Measurements from ENCODE around the gene ERI3. TPM values are rescaled to one million over a fixed set of nuclear protein-coding genes. Genes with fewer than 3 reads are reported as not detected.

Gene ERI3
- total RNA-seq, 2 donors from 2014 or later: 22.6 to 25.7 TPM

- H3K9me3 ChIP-seq (ENCODE audit: control insufficient read depth, low read length, poor library complexity, severe bottlenecking): no peaks in the 10 kb centered on the region
- no peak for DNase-seq
- no peak overlapping the region for H3K27ac Mint-ChIP-seq
- peaks cover 28% of the 10 kb centered on the region for H3K36me3 Mint-ChIP-seq (ENCODE audit: low read depth)
- no peak for ATAC-seq
- no peaks in the 10 kb centered on the region for H3K27me3 Mint-ChIP-seq
- peaks cover 15% of the 10 kb centered on the region for H3K4me1 Mint-ChIP-seq
- no peak overlapping the region for H3K4me3 Mint-ChIP-seq
Observed at GRCh38 chr1:44281962-44282703, 72.9 kb downstream of the ERI3 start.

DNA sequence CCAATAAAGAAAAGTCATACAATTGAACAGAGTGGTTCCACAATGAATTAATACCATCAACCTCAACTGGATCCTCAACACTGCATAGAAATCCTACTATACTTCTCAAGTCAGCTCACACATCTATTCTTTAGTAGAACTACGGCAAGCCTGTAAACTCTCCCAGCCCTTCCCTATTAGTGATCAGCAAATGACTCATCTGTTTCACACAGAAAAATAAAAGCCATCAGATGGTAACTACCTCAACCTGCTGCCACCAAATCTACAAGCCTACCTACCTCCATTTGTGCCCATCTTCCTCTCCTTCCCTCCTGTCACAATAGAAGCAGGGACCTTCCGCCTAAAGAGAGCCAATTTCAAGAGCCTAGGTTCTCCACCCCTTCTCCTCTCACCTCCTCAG is 78.2 kb downstream of the ERI3 start:
- DNase-seq (no peak), ATAC-seq (no peak)
- Mint-ChIP-seq H3K4me1 (peaks cover 27% of the 10 kb centered on the region), H3K36me3 (ENCODE audit: low read depth) (peaks cover 9% of the 10 kb centered on the region), H3K27me3 (no peaks in the 10 kb centered on the region), H3K27ac (no peak overlapping the region), H3K4me3 (no peak overlapping the region)
- H3K9me3 ChIP-seq (ENCODE audit: control insufficient read depth, low read length, poor library complexity, severe bottlenecking): no peaks in the 10 kb centered on the region

GRCh38 chr1:44275991-44276405 is 79.1 kb downstream of the ERI3 start:
- no peaks in the 10 kb centered on the region for H3K9me3 ChIP-seq (ENCODE audit: control insufficient read depth, low read length, poor library complexity, severe bottlenecking)
- Mint-ChIP-seq H3K4me1 (peaks cover 32% of the 10 kb centered on the region), H3K27me3 (no peaks in the 10 kb centered on the region), H3K27ac (no peak overlapping the region), H3K36me3 (ENCODE audit: low read depth) (peaks cover 12% of the 10 kb centered on the region), H3K4me3 (no peak overlapping the region)
- no peak for ATAC-seq
- DNase-seq: no peak

- ATAC-seq (no peak), DNase-seq (no peak)
- Mint-ChIP-seq H3K4me1 (peaks cover 32% of the 10 kb centered on the region), H3K27me3 (no peaks in the 10 kb centered on the region), H3K4me3 (no peak overlapping the region), H3K36me3 (ENCODE audit: low read depth) (peaks cover 9% of the 10 kb centered on the region), H3K27ac (peak overlapping the region; percentile 78)
- H3K9me3 ChIP-seq (ENCODE audit: control insufficient read depth, low read length, poor library complexity, severe bottlenecking): no peaks in the 10 kb centered on the region
Observed at GRCh38 chr1:44275296-44275962, 79.6 kb downstream of the ERI3 start.

- Mint-ChIP-seq H3K4me3 (no peak overlapping the region), H3K27ac (peak overlapping the region; percentile 78), H3K4me1 (peaks cover 24% of the 10 kb centered on the region), H3K36me3 (ENCODE audit: low read depth) (peaks cover 5% of the 10 kb centered on the region), H3K27me3 (no peaks in the 10 kb centered on the region)
- H3K9me3 ChIP-seq (ENCODE audit: control insufficient read depth, low read length, poor library complexity, severe bottlenecking): no peaks in the 10 kb centered on the region
- DNase-seq (no peak), ATAC-seq (no peak)
Observed at GRCh38 chr1:44273560-44274350, 81.3 kb downstream of the ERI3 start.

DNA sequence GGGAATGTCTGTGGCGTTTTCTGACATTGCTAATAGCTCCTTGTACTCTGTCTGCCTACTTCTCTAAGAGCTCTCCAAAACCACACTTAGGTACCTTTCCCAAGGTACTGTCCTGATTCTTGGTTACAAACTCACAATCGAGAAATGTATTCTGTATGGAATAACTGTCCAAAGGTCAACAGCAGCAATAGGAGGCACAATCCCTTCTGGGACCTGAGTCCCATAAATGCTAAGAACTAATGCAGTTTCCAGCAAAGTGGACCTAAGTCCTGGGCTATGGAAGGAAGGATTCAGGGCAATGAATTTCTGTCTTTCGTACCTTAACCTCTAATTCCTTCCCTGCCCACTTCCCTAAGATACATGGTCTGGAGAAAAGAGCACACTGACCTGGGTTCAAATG is 82.1 kb downstream of the ERI3 start:
- Mint-ChIP-seq H3K27me3 (no peaks in the 10 kb centered on the region), H3K4me3 (no peak overlapping the region), H3K27ac (no peak overlapping the region), H3K4me1 (peaks cover 24% of the 10 kb centered on the region), H3K36me3 (ENCODE audit: low read depth) (peaks cover 5% of the 10 kb centered on the region)
- DNase-seq (no peak), ATAC-seq (no peak)
- no peaks in the 10 kb centered on the region for H3K9me3 ChIP-seq (ENCODE audit: control insufficient read depth, low read length, poor library complexity, severe bottlenecking)

DNA sequence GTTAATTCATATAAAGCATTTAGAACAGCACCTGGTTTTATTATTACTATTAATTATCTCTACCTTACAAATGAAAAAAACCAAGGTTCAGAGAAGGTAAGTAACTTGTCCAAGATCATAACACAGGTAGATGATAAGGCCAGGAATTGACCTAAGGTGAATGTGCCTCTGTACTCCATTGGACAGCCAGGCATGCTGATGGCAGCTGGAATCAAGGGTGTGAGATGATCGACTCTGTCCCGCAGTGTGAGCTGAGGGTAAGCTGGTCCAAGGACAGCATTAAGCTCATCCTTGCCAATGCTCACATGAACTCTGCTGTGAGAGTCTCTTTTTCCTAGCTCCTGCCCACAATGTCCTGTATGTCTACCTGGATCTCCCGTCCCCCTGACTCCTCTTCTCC is 83.4 kb downstream of the ERI3 start:
- ATAC-seq (no peak), DNase-seq (no peak)
- no peak overlapping the region for H3K4me3 Mint-ChIP-seq
- no peaks in the 10 kb centered on the region for H3K9me3 ChIP-seq (ENCODE audit: control insufficient read depth, low read length, poor library complexity, severe bottlenecking)
- H3K4me1 Mint-ChIP-seq: peaks cover 26% of the 10 kb centered on the region
- H3K27ac Mint-ChIP-seq: no peak overlapping the region
- H3K36me3 Mint-ChIP-seq (ENCODE audit: low read depth): peaks cover 5% of the 10 kb centered on the region
- H3K27me3 Mint-ChIP-seq: no peaks in the 10 kb centered on the region

- Mint-ChIP-seq H3K36me3 (ENCODE audit: low read depth) (peaks cover 5% of the 10 kb centered on the region), H3K27ac (no peak overlapping the region), H3K4me3 (no peak overlapping the region), H3K27me3 (no peaks in the 10 kb centered on the region), H3K4me1 (peaks cover 26% of the 10 kb centered on the region)
- H3K9me3 ChIP-seq (ENCODE audit: control insufficient read depth, low read length, poor library complexity, severe bottlenecking): no peaks in the 10 kb centered on the region
- ATAC-seq (no peak), DNase-seq (no peak)
Observed at GRCh38 chr1:44270686-44271628, 84.1 kb downstream of the ERI3 start.

GRCh38 chr1:44268054-44268453 is 87.0 kb downstream of the ERI3 start:
- no peaks in the 10 kb centered on the region for H3K27me3 Mint-ChIP-seq
- ATAC-seq (no peak), DNase-seq (no peak)
- H3K36me3 Mint-ChIP-seq (ENCODE audit: low read depth): peaks cover 5% of the 10 kb centered on the region
- no peaks in the 10 kb centered on the region for H3K9me3 ChIP-seq (ENCODE audit: control insufficient read depth, low read length, poor library complexity, severe bottlenecking)
- peaks cover 9% of the 10 kb centered on the region for H3K4me1 Mint-ChIP-seq
- H3K4me3 Mint-ChIP-seq: no peak overlapping the region
- no peak overlapping the region for H3K27ac Mint-ChIP-seq

DNA sequence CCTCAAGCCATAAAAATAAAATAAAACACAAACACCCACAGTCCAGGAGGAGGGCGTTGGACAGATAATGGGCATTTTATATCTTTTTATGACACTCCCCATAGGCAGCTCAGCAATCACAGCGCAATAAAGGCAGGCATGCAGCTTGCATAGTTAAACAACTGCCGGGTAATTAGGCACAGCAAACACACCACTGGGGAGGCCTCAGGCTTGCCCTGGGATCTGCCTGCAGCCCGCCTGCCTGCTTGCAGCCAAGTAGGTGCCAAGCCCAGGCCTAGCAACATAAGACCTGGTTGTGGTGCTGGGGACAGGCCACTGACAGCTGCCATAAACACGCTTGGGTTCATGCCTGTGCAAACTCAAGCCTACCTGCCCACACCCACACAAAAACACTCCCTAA is 87.6 kb downstream of the ERI3 start:
- H3K27me3 Mint-ChIP-seq: no peaks in the 10 kb centered on the region
- ATAC-seq (no peak), DNase-seq (no peak)
- H3K27ac Mint-ChIP-seq: no peak overlapping the region
- H3K36me3 Mint-ChIP-seq (ENCODE audit: low read depth): peaks cover 5% of the 10 kb centered on the region
- H3K4me1 Mint-ChIP-seq: peaks cover 9% of the 10 kb centered on the region
- H3K9me3 ChIP-seq (ENCODE audit: control insufficient read depth, low read length, poor library complexity, severe bottlenecking): no peaks in the 10 kb centered on the region
- no peak overlapping the region for H3K4me3 Mint-ChIP-seq

DNA sequence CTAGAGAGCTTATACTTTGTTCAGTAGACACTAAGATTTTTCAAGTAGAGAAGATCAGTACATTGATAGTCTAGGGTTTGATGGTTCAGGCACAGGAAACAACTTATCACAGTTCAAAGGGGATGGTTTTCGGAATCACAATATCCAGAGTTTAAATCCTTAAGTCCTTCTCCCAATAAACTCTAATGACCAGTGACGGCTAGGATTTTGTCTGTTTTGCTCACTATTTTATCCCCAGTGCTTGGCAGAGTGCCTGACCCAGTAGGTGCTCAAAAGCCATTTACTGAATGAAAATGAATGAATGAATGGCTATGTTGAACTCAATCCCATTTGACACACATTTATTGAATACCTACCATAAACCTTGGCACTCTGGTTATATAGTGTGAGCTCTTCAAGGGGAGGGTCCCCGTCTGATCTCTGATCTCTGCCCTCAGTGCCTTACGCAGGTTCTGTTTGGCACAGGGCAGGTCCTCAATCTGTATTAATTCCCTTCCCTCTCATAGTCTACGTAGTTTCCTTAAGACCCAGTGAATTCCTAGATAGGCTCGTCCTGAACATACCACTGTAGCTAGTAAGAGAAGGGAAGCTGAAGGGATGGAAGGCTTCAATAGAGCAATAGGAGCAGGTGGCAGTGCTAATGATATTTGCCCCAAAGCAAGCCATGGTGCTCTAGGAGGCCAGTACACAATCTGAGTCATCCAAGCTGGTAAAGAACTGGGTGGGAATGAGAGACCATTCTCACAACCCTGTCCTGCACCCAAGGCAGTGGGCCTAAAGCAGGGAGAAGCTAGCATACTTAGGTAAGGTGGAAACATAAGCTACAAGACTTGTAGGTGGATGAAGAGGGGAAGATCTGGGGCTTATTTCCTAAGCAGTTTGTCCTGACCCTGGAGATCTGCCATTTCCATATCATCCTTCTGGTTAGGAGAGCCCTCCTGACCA is 88.4 kb downstream of the ERI3 start:
- no peak overlapping the region for H3K27ac Mint-ChIP-seq
- DNase-seq: no peak

More for the DNA sequence above, 88.4 kb downstream of the ERI3 start:
- no peaks in the 10 kb centered on the region for H3K9me3 ChIP-seq (ENCODE audit: control insufficient read depth, low read length, poor library complexity, severe bottlenecking)
- no peak for ATAC-seq
- H3K27me3 Mint-ChIP-seq: no peaks in the 10 kb centered on the region
- peaks cover 5% of the 10 kb centered on the region for H3K36me3 Mint-ChIP-seq (ENCODE audit: low read depth)
- H3K4me1 Mint-ChIP-seq: peaks cover 9% of the 10 kb centered on the region
- no peak overlapping the region for H3K4me3 Mint-ChIP-seq
